Lung (tissue), 12 donors: Measurements from ENCODE around the gene ETV6. TPM values are rescaled to one million over a fixed set of nuclear protein-coding genes. Genes with fewer than 3 reads are reported as not detected.

Experiments
- ATAC-seq: fragments of 200-7000 bp; cut with Tn5 transposase; one replicate; pipeline ENCODE4 v1.9.1; 2020; ENCODE audit warnings: moderate number of reproducible peaks; ENCODE audit not compliant: insufficient read depth, low FRiP score
- DNase-seq, 3 donors: peaks; one replicate each; pipeline ENCODE4 v3.0.0-alpha.2; 2013 to 2017
- H3K27ac ChIP-seq, 2 donors: one replicate each; pipeline ENCODE4 v1.5.1; 2013; ENCODE audit warnings: mild to moderate bottlenecking in 2 of 2, moderate library complexity in 2 of 2, control low read depth in 1 of 2, inconsistent platforms in 1 of 2, low read depth in 1 of 2, low read length in 1 of 2
- H3K27me3 ChIP-seq, 3 donors: one replicate each; pipeline ENCODE4 v1.5.1; 2013; ENCODE audit warnings: low read length in 2 of 3; ENCODE audit not compliant: control insufficient read depth in 3 of 3, insufficient read depth in 3 of 3
- H3K36me3 ChIP-seq, 4 donors: one replicate each; pipeline ENCODE4 v1.5.1; 2013; ENCODE audit warnings: low read length in 4 of 4, mild to moderate bottlenecking in 1 of 4, moderate library complexity in 1 of 4; ENCODE audit not compliant: control insufficient read depth in 4 of 4, insufficient read depth in 4 of 4
- H3K4me1 ChIP-seq, 5 donors: one replicate each; pipeline ENCODE4 v1.5.1; 2013; ENCODE audit warnings: low read length in 5 of 5, mild to moderate bottlenecking in 2 of 5, moderate library complexity in 1 of 5; ENCODE audit not compliant: control insufficient read depth in 5 of 5, insufficient read depth in 5 of 5
- H3K4me3 ChIP-seq: one replicate; pipeline ENCODE4 v1.5.1; 2013; ENCODE audit warnings: mild to moderate bottlenecking, control low read depth, moderate library complexity
- H3K9ac ChIP-seq, 2 donors: one replicate each; pipeline ENCODE4 v1.5.1; 2013; ENCODE audit warnings: low read length in 2 of 2, control low read depth in 1 of 2; ENCODE audit not compliant: insufficient read depth in 1 of 2
- H3K9me3 ChIP-seq, 4 donors: one replicate each; pipeline ENCODE4 v1.5.1; 2013; ENCODE audit warnings: low read length in 3 of 4, mild to moderate bottlenecking in 1 of 4, moderate library complexity in 1 of 4; ENCODE audit not compliant: control insufficient read depth in 4 of 4, insufficient read depth in 3 of 4
- CTCF ChIP-seq: IDR thresholded peaks from 2 replicates; pipeline ENCODE4 v1.5.1; 2012; ENCODE audit warnings: mild to moderate bottlenecking; ENCODE audit errors: control extremely low read depth, extremely low read depth
- WGBS, 2 donors: extraction: QIAGEN DNeasy Blood & Tissue Kit; methylation state at CpG; one replicate each; pipeline ENCODE4 v1.1.7; 2013; 5-methylcytosine and 5-hydroxymethylcytosine counted together
- polyA plus RNA-seq, 2 donors: library from polyadenylated mRNA; stranded (reverse); fragments of 200-250 nt; gene quantifications; one replicate each; pipeline ENCODE4 v1.2.1, GENCODE V29; 2013
- total RNA-seq, 2 donors: library from RNA; depleted of rRNA in 1 of 2; stranded (reverse); fragments of >200 nt in 1 of 2; gene quantifications; one replicate each; pipeline ENCODE4 v1.2.1, GENCODE V29; 2014 to 2021
- donor health status: control.
- donor health status: control.
- donor health status: Bipolar disorder and iron deficiency.
- donor health status: healthy.
- donor health status: DM: yes; HTN: yes; CAD: no.

Gene ETV6
- total and polyA plus RNA-seq, 4 donors, result 8.6 to 45.7 (median 13.6) TPM

- Histone ChIP-seq H3K27ac (no peak overlapping the region), H3K27me3 (no peaks in the 10 kb centered on the region), H3K36me3 (no peaks in the 10 kb centered on the region), H3K9ac (no peak overlapping the region), H3K4me3 (no peak overlapping the region), H3K9me3 (peaks cover 0 to 3% (median 0%) of the 10 kb centered on the region in 4 donors), H3K4me1 (peaks cover 0 to 2% (median 0%) of the 10 kb centered on the region in 5 donors)
- TF ChIP-seq CTCF, result no peak
- DNase-seq (no peak), ATAC-seq (no peak)
- WGBS, 2 donors, result 71 to 94% methylated on average over 1 of the region's 1 CpG
Observed at GRCh38 chr12:11941606-11942337, 292.3 kb downstream of the ETV6 start.

- no peak for ATAC-seq
- TF ChIP-seq CTCF, result no peak
- Histone ChIP-seq H3K27ac (no peak overlapping the region), H3K4me3 (no peak overlapping the region), H3K9me3 (peaks cover 0 to 3% (median 0%) of the 10 kb centered on the region in 4 donors), H3K9ac (no peak overlapping the region), H3K4me1 (peaks cover 0 to 2% (median 0%) of the 10 kb centered on the region in 5 donors), H3K36me3 (no peaks in the 10 kb centered on the region), H3K27me3 (no peaks in the 10 kb centered on the region)
- no peak for DNase-seq
- WGBS, 2 donors, result 78 to 85% methylated on average over 12 of the region's 12 CpGs
Observed at GRCh38 chr12:11943919-11944700, 294.6 kb downstream of the ETV6 start.
